GM19193 (cell line): ENCODE measurements around the gene KCNJ10.

Experiments used
- POLR2A ChIP-seq: IDR thresholded peaks from 4 replicates; pipeline ENCODE4 v1.6.1; 2011; ENCODE audit not compliant: insufficient read depth, insufficient read length; ENCODE audit errors: extremely low read depth

KCNJ10 gene

GRCh38 chr1:160080381-160081100 lies 10.6 kb upstream of the KCNJ10 start:
- no peak for TF ChIP-seq POLR2A

GRCh38 chr1:160079448-160079847 lies 9.5 kb upstream of the KCNJ10 start:
- no peak for TF ChIP-seq POLR2A

DNA sequence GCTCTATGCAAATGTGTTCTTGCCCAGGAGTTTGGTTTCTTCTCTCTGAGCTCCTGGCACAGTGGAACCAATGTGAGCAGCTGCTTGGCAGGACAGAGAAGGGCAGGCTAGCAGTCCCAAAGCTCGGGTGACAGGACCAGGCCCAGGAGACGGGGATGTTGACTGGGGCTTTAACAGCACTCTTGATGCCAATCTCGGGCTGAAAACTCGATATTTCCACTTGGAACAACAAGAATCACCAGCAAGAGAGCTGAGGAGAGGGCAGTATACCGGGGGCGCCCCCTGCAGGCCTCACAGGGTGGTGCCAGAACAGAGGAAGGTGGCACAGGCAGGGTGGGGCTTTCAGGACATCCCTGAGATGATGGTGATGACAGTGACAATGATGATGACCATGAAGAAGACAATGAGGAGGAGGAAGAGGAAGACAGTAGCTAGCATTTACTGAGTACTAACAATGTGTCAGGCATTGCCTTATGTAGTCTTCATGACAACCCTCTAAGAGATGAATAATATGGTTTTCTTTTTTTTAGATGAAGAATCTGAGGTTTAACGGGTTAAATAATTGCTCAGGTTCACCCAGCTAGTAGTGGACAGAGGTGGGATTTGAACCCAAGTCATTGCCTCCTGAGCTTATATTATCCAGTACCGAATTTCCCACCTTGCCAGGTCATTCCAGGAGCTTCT lies 8.7 kb upstream of the KCNJ10 start:
- TF ChIP-seq POLR2A, result no peak

DNA sequence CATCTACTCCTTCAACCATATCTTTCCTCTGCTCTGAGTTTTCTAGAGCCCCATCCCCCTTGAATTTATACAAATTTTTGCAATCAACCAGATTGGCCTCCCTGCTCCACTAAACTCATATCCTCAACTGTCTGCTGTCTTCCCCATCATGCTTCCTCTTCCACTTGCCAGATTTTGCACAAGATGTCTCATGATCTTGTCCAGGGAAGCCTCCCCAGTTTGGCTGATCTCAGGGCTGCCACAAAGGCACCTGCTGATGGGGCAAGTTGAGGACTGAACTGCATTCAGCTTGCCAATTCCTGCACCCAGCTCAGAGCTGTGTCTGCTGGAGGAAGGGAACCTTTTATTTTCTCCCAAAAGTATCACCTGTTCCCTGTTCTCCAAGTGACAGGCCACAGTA lies 7.5 kb upstream of the KCNJ10 start:
- no peak for TF ChIP-seq POLR2A

- no peak for TF ChIP-seq POLR2A
Measured at GRCh38 chr1:160076295-160076694, 6.3 kb upstream of the KCNJ10 start.

- TF ChIP-seq POLR2A, result no peak
Measured at GRCh38 chr1:160075836-160076235, 5.9 kb upstream of the KCNJ10 start.

- no peak for TF ChIP-seq POLR2A
Measured at GRCh38 chr1:160074865-160075264, 4.9 kb upstream of the KCNJ10 start.

GRCh38 chr1:160071289-160071688 lies 1.3 kb upstream of the KCNJ10 start:
- TF ChIP-seq POLR2A, result no peak

DNA sequence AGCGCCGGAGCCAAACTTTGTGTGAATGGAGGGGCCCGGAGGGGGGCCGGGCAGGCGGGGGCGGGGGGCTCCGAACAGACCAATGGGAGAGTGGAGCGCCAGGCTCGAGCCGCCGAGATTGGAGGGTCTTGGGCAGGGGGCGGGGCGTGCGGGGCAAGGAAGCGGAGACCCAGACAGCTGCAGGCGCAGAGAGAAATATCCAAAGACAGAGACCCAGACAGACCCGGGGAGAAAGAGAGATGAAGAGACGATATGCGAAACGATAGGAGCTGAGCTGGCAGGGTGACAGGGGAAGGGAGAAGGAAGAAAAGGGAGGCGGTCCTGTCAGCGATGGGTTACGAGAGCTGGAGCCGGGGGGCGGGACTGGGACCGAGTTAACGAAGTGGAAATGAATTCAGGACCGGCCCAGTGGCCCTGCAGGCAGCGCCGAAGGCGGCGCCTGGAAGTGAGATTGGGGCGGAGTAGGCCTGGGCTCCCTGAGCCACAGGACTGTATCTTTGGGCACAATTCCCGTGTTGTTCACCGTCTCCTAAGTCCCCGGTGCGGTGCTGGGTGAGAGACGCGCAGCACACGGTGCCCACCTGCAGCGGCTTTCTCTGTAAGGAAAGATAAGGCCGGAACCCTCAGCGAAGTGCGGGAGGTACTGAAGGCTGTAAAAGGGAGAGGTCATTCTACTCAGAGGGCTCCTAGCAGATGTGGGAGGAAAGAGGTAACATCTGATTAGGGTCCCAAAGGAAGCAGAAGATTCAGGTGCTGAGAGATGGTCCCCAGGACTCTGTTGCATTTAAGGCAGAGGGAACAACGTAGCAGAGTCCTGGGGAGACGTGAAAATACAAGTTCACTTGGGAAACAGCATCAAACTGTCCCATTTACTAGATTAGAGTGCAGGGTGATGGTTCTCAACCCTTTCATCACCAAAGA lies 543 bp upstream of the KCNJ10 start:
- no peak for TF ChIP-seq POLR2A

DNA sequence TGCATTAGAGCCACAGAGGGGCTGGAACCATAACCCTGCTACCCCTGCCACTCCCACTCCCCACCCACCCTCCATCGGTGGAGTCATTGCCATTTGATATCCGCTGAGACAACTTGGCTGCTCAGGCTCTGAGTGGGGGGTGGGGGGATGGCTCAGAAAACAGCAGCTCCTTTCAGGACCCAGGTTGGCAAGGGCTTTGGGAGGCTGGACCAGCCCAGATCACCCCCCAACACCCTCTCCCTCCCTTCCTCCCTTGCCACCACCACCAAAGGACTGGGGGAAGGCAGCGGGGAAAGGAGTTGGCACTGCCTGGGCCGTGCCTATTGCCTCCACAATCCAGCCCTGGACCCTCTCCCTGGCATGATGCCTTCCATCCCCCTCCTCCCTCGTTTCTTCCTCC lies 1.7 kb downstream of the KCNJ10 start:
- TF ChIP-seq POLR2A, result no peak

DNA sequence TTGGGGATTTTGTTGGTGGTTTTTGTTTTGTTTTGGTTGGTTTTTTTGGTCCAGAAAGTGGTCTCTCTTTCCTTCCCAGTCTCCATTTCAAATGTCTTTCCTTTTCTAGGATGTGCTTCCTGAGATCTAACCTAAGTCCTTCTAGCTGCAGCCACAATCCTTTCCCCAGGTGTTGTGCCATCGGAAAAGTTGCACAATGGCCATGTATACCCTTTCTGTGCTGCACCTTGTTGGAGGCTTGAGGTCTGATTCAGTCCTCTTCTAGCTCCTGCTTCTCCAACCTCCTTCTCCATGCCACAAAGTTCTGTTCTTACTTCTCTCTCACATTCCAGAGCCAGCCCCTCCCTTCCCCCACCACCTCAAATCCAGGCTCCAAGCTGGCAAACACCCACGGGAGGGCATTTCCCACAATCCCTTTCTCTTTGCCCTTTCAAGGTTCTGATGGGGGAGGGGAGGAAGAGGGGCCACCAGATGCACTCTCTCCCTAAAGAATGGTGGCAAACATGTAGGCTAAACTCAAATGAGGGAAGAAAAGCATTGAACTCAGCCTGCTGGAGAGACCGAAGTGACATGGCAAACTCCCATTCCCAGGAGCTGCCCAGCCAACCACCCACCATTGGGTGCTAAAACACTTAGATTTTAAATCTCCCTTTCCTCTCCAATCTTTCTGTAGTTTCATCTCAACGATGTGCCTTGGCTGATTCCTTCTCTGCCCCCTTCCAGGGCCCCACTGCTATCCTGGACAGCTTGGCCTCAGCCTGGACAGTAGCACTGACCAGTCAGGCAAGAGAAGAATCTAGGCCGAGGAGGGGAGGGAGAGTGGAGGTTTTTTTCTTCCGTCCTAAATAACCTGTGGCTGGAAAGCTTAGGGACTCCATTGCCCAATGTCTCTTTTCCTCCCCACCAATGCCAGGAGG lies 2.9 kb downstream of the KCNJ10 start:
- no peak for TF ChIP-seq POLR2A

DNA sequence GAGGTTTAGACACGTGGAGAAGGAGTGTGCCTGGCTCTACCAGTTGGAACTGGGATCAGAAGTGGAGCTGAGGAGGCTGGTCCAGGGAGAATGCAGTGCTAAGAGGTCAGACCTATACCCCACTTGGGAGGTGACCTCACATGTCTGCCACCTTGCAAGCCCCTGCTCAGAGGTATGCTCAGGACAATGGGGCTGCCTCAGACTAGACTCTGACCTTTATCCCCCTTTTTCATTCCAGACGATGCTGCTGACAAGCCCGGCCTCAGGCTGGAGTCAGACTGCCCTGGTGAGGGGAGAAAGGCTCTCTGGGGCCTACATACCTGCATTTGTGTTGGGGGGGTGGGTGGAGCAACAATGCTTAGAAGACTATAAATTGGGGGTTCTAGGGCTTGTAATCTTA lies 5.2 kb downstream of the KCNJ10 start:
- no peak for TF ChIP-seq POLR2A

DNA sequence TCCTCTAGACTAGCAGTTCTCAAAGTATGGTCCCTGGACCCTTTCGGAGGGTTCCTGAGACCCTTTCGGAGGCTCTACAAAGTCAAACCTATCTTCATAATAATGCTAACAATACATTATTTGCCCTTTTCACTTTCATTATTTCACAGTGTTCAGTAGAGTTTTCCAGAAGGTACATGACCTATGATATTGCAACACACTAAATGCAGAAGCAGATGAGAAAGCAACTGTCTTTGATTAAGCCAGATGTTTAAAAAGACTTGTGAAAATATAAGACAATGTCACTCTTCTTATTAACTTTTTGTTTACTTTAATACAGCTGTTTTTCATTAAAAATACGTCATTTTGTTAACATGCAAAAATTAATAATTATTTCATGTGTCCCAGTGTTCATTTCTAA lies 5.8 kb downstream of the KCNJ10 start:
- no peak for TF ChIP-seq POLR2A

DNA sequence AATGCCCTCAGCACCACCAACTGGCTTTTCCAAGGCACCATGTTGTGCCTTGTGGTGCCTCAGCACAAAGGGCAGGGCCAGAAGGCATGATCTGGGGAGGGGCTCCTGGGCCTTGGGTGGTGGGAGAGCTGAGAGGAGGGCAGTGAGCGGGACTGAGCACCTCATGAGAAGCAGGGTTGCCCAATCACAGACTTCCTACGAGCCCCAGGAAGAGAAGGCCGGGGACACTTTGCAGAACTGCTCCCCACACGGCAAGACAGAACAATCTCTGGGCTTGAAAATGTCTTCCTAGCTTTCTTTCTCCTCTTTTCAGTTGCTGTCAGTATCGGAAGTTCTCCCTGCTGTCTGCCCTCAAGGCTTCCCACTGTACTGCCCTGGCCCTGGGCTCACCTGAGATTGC lies 6.8 kb downstream of the KCNJ10 start:
- TF ChIP-seq POLR2A, result no peak

GRCh38 chr1:160062230-160062532 lies 7.8 kb downstream of the KCNJ10 start:
- no peak for TF ChIP-seq POLR2A
